Stimulated activated naive CD8-positive, alpha-beta T cell treated with anti-CD3 and anti-CD28 coated beads, Interleukin-15, amount 100 ng/mL, for 72 hours (primary cell): ENCODE results near the gene KCNG1.
"Not testable (repeated sequence)": the region's sequence is repeated elsewhere in the genome, so short reads cannot be mapped to it uniquely, and the experiment has no call there.

Experiments
- ATAC-seq: fragments of 150-1000 bp; cut with Tn5 transposase; 2 replicates; pipeline ENCODE4 v1.10.0; 2021; ENCODE audit warnings: mild to moderate bottlenecking, moderate library complexity
- DNase-seq, 2 donors: peaks; one replicate each; pipeline ENCODE4 v3.0.0; 2021 to 2022
- H3K27ac Mint-ChIP-seq, 2 donors: one replicate each; pipeline ENCODE4 v1.8.0; 2022; ENCODE audit warnings: mild to moderate bottlenecking in 2 of 2, mixed read lengths in 2 of 2, moderate library complexity in 2 of 2
- H3K27me3 Mint-ChIP-seq: one replicate; pipeline ENCODE4 v1.8.0; 2022; ENCODE audit warnings: mixed read lengths
- H3K4me1 Mint-ChIP-seq: one replicate; pipeline ENCODE4 v1.8.0; 2022; ENCODE audit warnings: mild to moderate bottlenecking, mixed read lengths
- H3K4me3 Mint-ChIP-seq, 2 donors: one replicate each; pipeline ENCODE4 v1.8.0; 2022; ENCODE audit warnings: mild to moderate bottlenecking in 2 of 2, mixed read lengths in 2 of 2, moderate library complexity in 1 of 2
- H3K9me3 Mint-ChIP-seq, 2 donors: one replicate each; pipeline ENCODE4 v1.8.0; 2022; ENCODE audit warnings: mixed read lengths in 2 of 2

KCNG1 gene

GRCh38 chr20:50987493-50988210 is 35.3 kb downstream of the KCNG1 start:
- H3K27ac Mint-ChIP-seq = no peak overlapping the region
- H3K4me3 Mint-ChIP-seq = no peak overlapping the region
- DNase-seq (peak; percentile 64 to 70), ATAC-seq (peak; percentile 88)
- H3K4me1 Mint-ChIP-seq = no peaks in the 10 kb centered on the region
- peaks cover 31% of the 10 kb centered on the region for H3K27me3 Mint-ChIP-seq
- H3K9me3 Mint-ChIP-seq = no peaks in the 10 kb centered on the region

- no peak for ATAC-seq
- H3K4me3 Mint-ChIP-seq = no peak overlapping the region
- H3K27ac Mint-ChIP-seq = no peak overlapping the region
- peaks cover 20% of the 10 kb centered on the region for H3K4me1 Mint-ChIP-seq
- DNase-seq = no peak
- H3K27me3 Mint-ChIP-seq = peaks cover 53% of the 10 kb centered on the region
- H3K9me3 Mint-ChIP-seq = no peaks in the 10 kb centered on the region
Measured at GRCh38 chr20:50983321-50983720, 39.6 kb downstream of the KCNG1 start.

- H3K27ac Mint-ChIP-seq = no peak overlapping the region
- no peak overlapping the region for H3K4me3 Mint-ChIP-seq
- DNase-seq (no peak), ATAC-seq (no peak)
- H3K9me3 Mint-ChIP-seq = no peaks in the 10 kb centered on the region
- H3K4me1 Mint-ChIP-seq = peaks cover 20% of the 10 kb centered on the region
- peaks cover 54% of the 10 kb centered on the region for H3K27me3 Mint-ChIP-seq
Measured at GRCh38 chr20:50982363-50982762, 40.5 kb downstream of the KCNG1 start.

- Mint-ChIP-seq H3K27me3 (peaks cover 48% of the 10 kb centered on the region), H3K9me3 (no peaks in the 10 kb centered on the region), H3K4me1 (peaks cover 20% of the 10 kb centered on the region), H3K27ac (no peak overlapping the region), H3K4me3 (no peak overlapping the region)
- no peak for ATAC-seq
- DNase-seq = no peak
Measured at GRCh38 chr20:50981714-50982048, 41.2 kb downstream of the KCNG1 start.

GRCh38 chr20:50980851-50981713 is 41.8 kb downstream of the KCNG1 start:
- H3K9me3 Mint-ChIP-seq = no peaks in the 10 kb centered on the region
- DNase-seq = peak; percentile 60 to 61
- H3K4me3 Mint-ChIP-seq = peak overlapping the region; percentile 30 to 37
- H3K4me1 Mint-ChIP-seq = peaks cover 20% of the 10 kb centered on the region
- peak; percentile 48 for ATAC-seq
- H3K27me3 Mint-ChIP-seq = peaks cover 46% of the 10 kb centered on the region
- H3K27ac Mint-ChIP-seq = peak overlapping the region in 1 of 2 donors; percentile 73

GRCh38 chr20:50980071-50980681 is 42.7 kb downstream of the KCNG1 start:
- ATAC-seq = peak; percentile 84

GRCh38 chr20:50978533-50978932 is 44.4 kb downstream of the KCNG1 start:
- Mint-ChIP-seq H3K4me1 (peaks cover 20% of the 10 kb centered on the region), H3K27me3 (peaks cover 36% of the 10 kb centered on the region)
- H3K27ac Mint-ChIP-seq, DNase-seq, H3K4me3 Mint-ChIP-seq, ATAC-seq, H3K9me3 Mint-ChIP-seq: not testable (repeated sequence)

More at GRCh38 chr20:50980071-50980681, 42.7 kb downstream of the KCNG1 start:
- peak in 1 of 2 donors; percentile 46 for DNase-seq
- Mint-ChIP-seq H3K27me3 (peaks cover 44% of the 10 kb centered on the region), H3K9me3 (no peaks in the 10 kb centered on the region), H3K4me1 (peaks cover 20% of the 10 kb centered on the region), H3K27ac (peak overlapping the region; percentile 23 to 49), H3K4me3 (peak overlapping the region; percentile 37 to 51)

- Mint-ChIP-seq H3K4me1 (peaks cover 20% of the 10 kb centered on the region), H3K9me3 (no peaks in the 10 kb centered on the region), H3K4me3 (no peak overlapping the region), H3K27ac (no peak overlapping the region), H3K27me3 (peaks cover 24% of the 10 kb centered on the region)
- no peak for ATAC-seq
- DNase-seq = no peak
Measured at GRCh38 chr20:50977066-50978021, 45.6 kb downstream of the KCNG1 start.

GRCh38 chr20:50975701-50976330 is 47.1 kb downstream of the KCNG1 start:
- H3K27me3 Mint-ChIP-seq = peaks cover 20% of the 10 kb centered on the region

GRCh38 chr20:50969912-50970311 is 53.0 kb downstream of the KCNG1 start:
- ATAC-seq (no peak), DNase-seq (no peak)
- Mint-ChIP-seq H3K27me3 (no peaks in the 10 kb centered on the region), H3K9me3 (no peaks in the 10 kb centered on the region), H3K4me3 (no peak overlapping the region), H3K27ac (no peak overlapping the region), H3K4me1 (no peaks in the 10 kb centered on the region)

More at GRCh38 chr20:50975701-50976330, 47.1 kb downstream of the KCNG1 start:
- H3K27ac Mint-ChIP-seq = no peak overlapping the region
- no peak overlapping the region for H3K4me3 Mint-ChIP-seq
- ATAC-seq = no peak
- DNase-seq = no peak
- no peaks in the 10 kb centered on the region for H3K9me3 Mint-ChIP-seq
- H3K4me1 Mint-ChIP-seq = peaks cover 12% of the 10 kb centered on the region

GRCh38 chr20:50969435-50969834 is 53.5 kb downstream of the KCNG1 start:
- ATAC-seq (no peak), DNase-seq (no peak)
- Mint-ChIP-seq H3K4me1 (no peaks in the 10 kb centered on the region), H3K4me3 (no peak overlapping the region), H3K9me3 (no peaks in the 10 kb centered on the region), H3K27ac (no peak overlapping the region), H3K27me3 (no peaks in the 10 kb centered on the region)

GRCh38 chr20:50968289-50968688 is 54.6 kb downstream of the KCNG1 start:
- Mint-ChIP-seq H3K27me3 (no peaks in the 10 kb centered on the region), H3K27ac (no peak overlapping the region), H3K4me3 (no peak overlapping the region), H3K4me1 (no peaks in the 10 kb centered on the region), H3K9me3 (no peaks in the 10 kb centered on the region)
- ATAC-seq (no peak), DNase-seq (no peak)

GRCh38 chr20:50967586-50967985 is 55.3 kb downstream of the KCNG1 start:
- Mint-ChIP-seq H3K4me1 (no peaks in the 10 kb centered on the region), H3K27ac (peak overlapping the region; percentile 27 to 46), H3K27me3 (no peaks in the 10 kb centered on the region), H3K9me3 (no peaks in the 10 kb centered on the region), H3K4me3 (no peak overlapping the region)
- ATAC-seq (no peak), DNase-seq (no peak)

GRCh38 chr20:50959543-50960126 is 63.3 kb downstream of the KCNG1 start:
- H3K4me1 Mint-ChIP-seq = peaks cover 49% of the 10 kb centered on the region
- no peaks in the 10 kb centered on the region for H3K27me3 Mint-ChIP-seq
- DNase-seq = no peak
- no peak for ATAC-seq
- H3K9me3 Mint-ChIP-seq = no peaks in the 10 kb centered on the region
- H3K4me3 Mint-ChIP-seq = peak overlapping the region; percentile 97 to 98
- peak overlapping the region in 1 of 2 donors; percentile 100 for H3K27ac Mint-ChIP-seq
